Measurements from ENCODE around the gene C19orf85.

GRCh38 chr19:55441692-55442321 lies 22.7 kb downstream of the C19orf85 start:
- TF ChIP-seq POLR2A (IDR thresholded peaks at IDR 0.05), result no peak
- no peak for TF ChIP-seq CTCF (IDR thresholded peaks at IDR 0.05)

Data from adrenal gland (tissue), 5 donors.